PC-3 (cell line): ENCODE measurements around the gene APOBEC3A.

Source experiments
- EZH2 ChIP-seq: fragments of 300-600 bp; sonication (generic); IDR thresholded peaks from one replicate; pipeline ENCODE4 v1.6.1; 2017; ENCODE audit warnings: antibody characterized with exemption, mild to moderate bottlenecking, low read length; ENCODE audit not compliant: unreplicated experiment
- TF ChIP-seq, protein P1 (sequence below): fragments of 300-600 bp; sonication (generic); conservative IDR thresholded peaks from 2 replicates; pipeline ENCODE4 v1.5.1; 2017; ENCODE audit warnings: antibody characterized with exemption, low read depth, mild to moderate bottlenecking, low read length

DNA sequence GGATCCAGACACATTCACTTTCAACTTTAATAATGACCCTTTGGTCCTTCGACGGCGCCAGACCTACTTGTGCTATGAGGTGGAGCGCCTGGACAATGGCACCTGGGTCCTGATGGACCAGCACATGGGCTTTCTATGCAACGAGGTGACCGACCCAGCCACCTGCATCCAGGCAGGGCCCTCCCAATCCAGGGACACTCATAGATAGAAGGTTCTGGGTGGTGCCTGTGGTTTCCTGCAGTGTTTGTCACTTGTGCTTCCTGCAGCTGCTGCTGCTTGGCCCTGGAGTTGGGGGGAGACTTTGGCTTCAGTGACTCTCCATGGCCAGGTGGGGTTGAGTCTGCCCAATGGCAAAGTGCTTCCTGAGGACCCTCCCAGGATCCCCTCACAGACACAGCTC lies 32.1 kb downstream of the APOBEC3A start:
- TF ChIP-seq, protein P1, sequence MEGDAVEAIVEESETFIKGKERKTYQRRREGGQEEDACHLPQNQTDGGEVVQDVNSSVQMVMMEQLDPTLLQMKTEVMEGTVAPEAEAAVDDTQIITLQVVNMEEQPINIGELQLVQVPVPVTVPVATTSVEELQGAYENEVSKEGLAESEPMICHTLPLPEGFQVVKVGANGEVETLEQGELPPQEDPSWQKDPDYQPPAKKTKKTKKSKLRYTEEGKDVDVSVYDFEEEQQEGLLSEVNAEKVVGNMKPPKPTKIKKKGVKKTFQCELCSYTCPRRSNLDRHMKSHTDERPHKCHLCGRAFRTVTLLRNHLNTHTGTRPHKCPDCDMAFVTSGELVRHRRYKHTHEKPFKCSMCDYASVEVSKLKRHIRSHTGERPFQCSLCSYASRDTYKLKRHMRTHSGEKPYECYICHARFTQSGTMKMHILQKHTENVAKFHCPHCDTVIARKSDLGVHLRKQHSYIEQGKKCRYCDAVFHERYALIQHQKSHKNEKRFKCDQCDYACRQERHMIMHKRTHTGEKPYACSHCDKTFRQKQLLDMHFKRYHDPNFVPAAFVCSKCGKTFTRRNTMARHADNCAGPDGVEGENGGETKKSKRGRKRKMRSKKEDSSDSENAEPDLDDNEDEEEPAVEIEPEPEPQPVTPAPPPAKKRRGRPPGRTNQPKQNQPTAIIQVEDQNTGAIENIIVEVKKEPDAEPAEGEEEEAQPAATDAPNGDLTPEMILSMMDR: no peak
- no peak for TF ChIP-seq EZH2
